Measurements from ENCODE around the gene MED15. TPM values are rescaled to one million over a fixed set of nuclear protein-coding genes. Genes with fewer than 3 reads are reported as not detected.
A peak's percentile ranks its signal among the peaks of the same experiment; 100 is the strongest.

Gene MED15
- total and polyA plus RNA-seq, 2 of the 8 experiments (the other 6 are each of a cell fraction or from before 2014, with no cell fraction given), result 28.3 to 57.1 TPM

- DNase-seq (ENCODE audit: low read depth in 1 of 2, low spot score in 2 of 2), result peak in 1 of 2 experiments; percentile 51
- CTCF ChIA-PET (ENCODE audit: partially characterized antibody), result interaction anchor here (1.1 to 26.7 kb wide), 6 partner anchors 11 to 58 kb away, joined by 3 to 366 read pairs (median 4); no protein-coding TSS in a partner anchor
- TF ChIP-seq EP300 (IDR thresholded peaks at IDR 0.05; ENCODE audit: borderline replicate concordance in 1 of 2, low read depth in 2 of 2, low read length in 2 of 2), result no peak
- Histone ChIP-seq H3K23ac (ENCODE audit: insufficient read length) (no peak overlapping the region), H4K20me1 (replicated peaks in 1 of 2; ENCODE audit: control insufficient read depth in 1 of 2, insufficient read depth in 2 of 2, low read length in 2 of 2) (peaks cover 0 to 3% of the 10 kb centered on the region in 2 experiments), H4K5ac (ENCODE audit: insufficient read length, low read depth, low read length) (no peak overlapping the region), H2BK20ac (ENCODE audit: low read length) (peak overlapping the region; percentile 5; the same call in 1 of the 2 replicates), H2AFZ (ENCODE audit: low read length) (no peak overlapping the region), H3K23me2 (ENCODE audit: low read depth, low read length) (no peaks in the 10 kb centered on the region), H2BK120ac (replicated peaks; ENCODE audit: low read depth, low read length) (no peak overlapping the region), H3K4ac (replicated peaks; ENCODE audit: insufficient read length, low read depth, low read length) (no peak overlapping the region), H3K9ac (replicated peaks in 1 of 4; ENCODE audit: extremely low read depth in 1 of 4, low read depth in 3 of 4, low read length in 3 of 4) (no peak overlapping the region), H2BK5ac (ENCODE audit: low read depth, low read length) (peak overlapping the region; percentile 77; the same call in 1 of the 2 replicates), H3K4me1 (replicated peaks in 1 of 4; ENCODE audit: control insufficient read depth in 3 of 4, insufficient read depth in 4 of 4, low read length in 3 of 4) (peaks cover 0 to 6% (median 4%) of the 10 kb centered on the region in 4 experiments; a peak in 4 of 7 replicates), H3K14ac (ENCODE audit: insufficient read length) (no peak overlapping the region), H3K27ac (ENCODE audit: low read depth, low read length) (no peak overlapping the region), H3K56ac (replicated peaks; ENCODE audit: insufficient read length, low read depth, low read length) (no peak overlapping the region), H3K4me3 (ENCODE audit: extremely low read depth in 1 of 4, insufficient read depth in 2 of 4, low read depth in 3 of 4, low read length in 4 of 4) (no peak overlapping the region), H3K36me3 (ENCODE audit: control insufficient read depth in 2 of 4, insufficient read depth in 4 of 4, low read length in 3 of 4) (peaks cover 0 to 7% (median 2%) of the 10 kb centered on the region in 4 experiments; a peak in 4 of 8 replicates), H3K79me2 (ENCODE audit: control insufficient read depth in 1 of 2, insufficient read depth in 2 of 2, low read length in 2 of 2) (no peaks in the 10 kb centered on the region), H3K27me3 (replicated peaks in 1 of 4; ENCODE audit: control insufficient read depth in 3 of 4, extremely low read depth in 1 of 4, insufficient read depth in 3 of 4, low read length in 3 of 4) (no peaks in the 10 kb centered on the region), H3K9me3 (ENCODE audit: insufficient read depth in 2 of 2, low read depth in 1 of 2, low read length in 1 of 2) (no peaks in the 10 kb centered on the region), H2AK5ac (ENCODE audit: low read depth, low read length) (peak overlapping the region; percentile 28; the same call in 1 of the 2 replicates), H3K4me2 (ENCODE audit: insufficient read depth in 1 of 2, low read depth in 2 of 2, low read length in 2 of 2) (no peak overlapping the region), H4K91ac (replicated peaks; ENCODE audit: insufficient read length, low read length) (peak overlapping the region; percentile 2), H3K18ac (ENCODE audit: extremely low read depth, low read length) (peak overlapping the region; percentile 32), H2BK15ac (ENCODE audit: low read length) (no peak overlapping the region), H3K79me1 (ENCODE audit: low read depth, low read length) (no peaks in the 10 kb centered on the region), H2BK12ac (ENCODE audit: low read depth, low read length) (peak overlapping the region; percentile 90; the same call in 1 of the 2 replicates), H4K8ac (ENCODE audit: extremely low read depth, insufficient read depth, low read length) (no peak overlapping the region; the same call in 1 of the 2 replicates)
- FAIRE-seq, result no peak
- POLR2A ChIA-PET (ENCODE audit: partially characterized antibody), result no interaction called here
- 78% methylated on average over 10 of the region's 10 CpGs; no CpG with 5 or more reads in 1 of the 2 experiments for WGBS, 2 experiments (ENCODE audit: extremely low coverage in 1 of 2, insufficient coverage in 1 of 2, insufficient read length in 1 of 2, insufficient replicate concordance in 2 of 2, low coverage in 1 of 2, low lambda C conversion rate in 2 of 2, missing lambda C conversion rate in 1 of 2)
These were observed 83.9 kb downstream of the MED15 start for GRCh38 chr22:20591295-20591645.

Measured in H1 (cell line).